Left ventricle myocardium inferior (tissue), 1 donor: ENCODE data around the gene RASGRP4. TPM values are rescaled to one million over a fixed set of nuclear protein-coding genes. Genes with fewer than 3 reads are reported as not detected.

Experiments
- DNase-seq: peaks from one replicate; pipeline ENCODE4 v3.0.0-alpha.2; 2020
- H3K27ac ChIP-seq: fragments of 200-600 bp; replicated peaks from 2 replicates; pipeline ENCODE4 v1.8.0; 2021
- H3K27me3 ChIP-seq: fragments of 200-600 bp; 2 replicates; pipeline ENCODE4 v1.8.0; 2021; ENCODE audit warnings: low read depth
- H3K36me3 ChIP-seq: fragments of 200-600 bp; 2 replicates; pipeline ENCODE4 v1.8.0; 2021
- H3K4me1 ChIP-seq: fragments of 200-600 bp; 2 replicates; pipeline ENCODE4 v1.8.0; 2021
- H3K4me3 ChIP-seq: fragments of 200-600 bp; 2 replicates; pipeline ENCODE4 v1.8.0; 2021; ENCODE audit warnings: mild to moderate bottlenecking, moderate library complexity
- H3K9me3 ChIP-seq: fragments of 200-600 bp; replicated peaks from 2 replicates; pipeline ENCODE4 v1.8.0; 2021
- CTCF ChIP-seq: fragments of 200-600 bp; IDR thresholded peaks from 2 replicates; pipeline ENCODE4 v1.8.0; 2021; ENCODE audit warnings: antibody characterized with exemption, mild to moderate bottlenecking, borderline replicate concordance
- intact Hi-C: fragments of 100-400 bp; cut with micrococcal nuclease; formaldehyde crosslinking; loops from one replicate; pipeline ENCODE4 v1.11.0; 2022
- total RNA-seq: library from RNA; stranded (reverse); fragmentation: NEBNext Ultra II Directional; extraction: Animal tissue kit (Norgen Biotek cat#: 25700); gene quantifications from one replicate; pipeline ENCODE4 v1.2.1, GENCODE V29; 2021
- donor health status: DM: no; HTN: yes; CAD: no; lungs with severe emphysema.

Gene RASGRP4
- total RNA-seq, 1 donor from 2014 or later, result 1.5 TPM

DNA sequence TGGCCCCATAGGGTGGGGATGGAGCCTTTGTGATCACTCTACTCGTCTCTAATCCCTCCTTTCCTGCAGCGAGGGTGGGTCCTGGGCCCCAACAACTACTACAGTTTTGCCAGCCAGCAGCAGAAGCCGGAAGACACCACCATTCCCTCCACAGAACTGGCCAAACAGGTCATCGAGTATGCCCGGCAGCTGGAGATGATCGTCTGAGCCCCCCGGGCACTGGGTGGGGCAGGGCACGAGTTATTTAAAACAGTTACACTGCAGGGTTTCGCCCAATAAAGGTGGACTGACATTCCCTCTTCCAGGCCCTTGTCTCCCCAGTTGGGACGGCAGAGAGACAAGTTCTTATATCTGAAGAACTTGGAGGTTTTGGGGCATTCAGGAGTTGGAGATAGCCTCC is 42.8 kb downstream of the RASGRP4 start:
- no peak overlapping the region for H3K4me3 ChIP-seq
- no peak for TF ChIP-seq CTCF
- H3K36me3 ChIP-seq, result peaks cover 83% of the 10 kb centered on the region
- H3K9me3 ChIP-seq, result no peaks in the 10 kb centered on the region
- no peak for DNase-seq
- H3K27ac ChIP-seq, result no peak overlapping the region
- intact Hi-C loops, result no loop called here
- peaks cover 43% of the 10 kb centered on the region for H3K27me3 ChIP-seq
- peaks cover 34% of the 10 kb centered on the region for H3K4me1 ChIP-seq

- H3K4me1 ChIP-seq, result peaks cover 34% of the 10 kb centered on the region
- H3K27me3 ChIP-seq, result peaks cover 22% of the 10 kb centered on the region
- no peak overlapping the region for H3K4me3 ChIP-seq
- peaks cover 96% of the 10 kb centered on the region for H3K36me3 ChIP-seq
- TF ChIP-seq CTCF, result no peak
- intact Hi-C loops, result no loop called here
- no peak overlapping the region for H3K27ac ChIP-seq
- DNase-seq, result no peak
- H3K9me3 ChIP-seq, result no peaks in the 10 kb centered on the region
These were observed 44.9 kb downstream of the RASGRP4 start for GRCh38 chr19:38381138-38381537.

DNA sequence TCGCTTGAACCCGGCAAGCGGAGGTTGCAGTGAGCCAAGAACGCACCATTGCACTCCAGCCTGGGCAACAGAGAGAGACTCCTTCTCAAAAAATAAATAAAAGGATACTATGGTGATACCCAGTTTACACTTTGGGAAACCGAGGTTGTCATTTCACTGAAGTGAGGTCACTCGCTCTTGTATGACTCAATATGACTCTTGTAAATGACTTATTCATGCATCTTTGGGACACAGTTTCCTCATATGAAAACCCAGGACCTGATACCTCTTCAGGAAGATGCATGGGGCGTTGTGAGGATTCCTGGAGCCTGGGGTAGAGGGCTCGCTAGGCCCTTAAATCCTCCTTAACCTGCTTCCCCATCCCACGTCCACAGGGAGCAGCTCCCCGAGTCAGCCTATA is 47.2 kb downstream of the RASGRP4 start:
- Histone ChIP-seq H3K4me1 (peaks cover 42% of the 10 kb centered on the region), H3K4me3 (no peak overlapping the region), H3K9me3 (no peaks in the 10 kb centered on the region), H3K27ac (no peak overlapping the region), H3K27me3 (no peaks in the 10 kb centered on the region), H3K36me3 (peaks cover 75% of the 10 kb centered on the region)
- no peak for TF ChIP-seq CTCF
- intact Hi-C loops, result no loop called here
- DNase-seq, result no peak

DNA sequence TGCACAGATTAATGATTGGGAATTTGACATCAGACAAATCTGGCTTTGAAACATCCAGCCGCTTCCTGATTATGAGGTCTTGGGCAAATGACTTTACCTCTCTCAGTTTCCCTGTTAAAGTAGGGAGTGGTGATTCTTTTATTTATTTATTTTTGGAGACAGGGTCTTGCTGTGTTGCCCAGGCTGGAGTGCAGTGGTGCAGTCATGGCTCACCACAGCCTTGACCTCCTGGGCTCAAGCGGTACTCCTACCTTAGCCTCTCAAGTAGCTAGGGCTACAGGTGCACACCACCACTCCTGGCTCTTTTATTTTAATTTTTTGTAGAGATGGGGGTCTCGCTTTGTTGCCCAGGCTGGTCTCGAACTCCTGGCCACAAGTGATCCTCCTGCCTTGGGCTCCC is 49.0 kb downstream of the RASGRP4 start:
- peak overlapping the region; percentile 93 for H3K27ac ChIP-seq
- intact Hi-C loops, result no loop called here
- peaks cover 44% of the 10 kb centered on the region for H3K4me1 ChIP-seq
- no peaks in the 10 kb centered on the region for H3K9me3 ChIP-seq
- DNase-seq, result no peak
- H3K27me3 ChIP-seq, result no peaks in the 10 kb centered on the region
- H3K4me3 ChIP-seq, result peak overlapping the region; percentile 86
- no peak for TF ChIP-seq CTCF
- H3K36me3 ChIP-seq, result peaks cover 56% of the 10 kb centered on the region

- Histone ChIP-seq H3K36me3 (peaks cover 52% of the 10 kb centered on the region), H3K27ac (peak overlapping the region; percentile 93), H3K9me3 (no peaks in the 10 kb centered on the region), H3K4me3 (peak overlapping the region; percentile 86), H3K4me1 (peaks cover 44% of the 10 kb centered on the region), H3K27me3 (no peaks in the 10 kb centered on the region)
- DNase-seq, result no peak
- TF ChIP-seq CTCF, result no peak
- intact Hi-C loops, result no loop called here
These were observed 49.4 kb downstream of the RASGRP4 start for GRCh38 chr19:38376576-38376975.

GRCh38 chr19:38375748-38376147 is 50.3 kb downstream of the RASGRP4 start:
- DNase-seq, result peak; percentile 53
- intact Hi-C loops, result no loop called here

More at GRCh38 chr19:38375748-38376147, 50.3 kb downstream of the RASGRP4 start:
- peaks cover 43% of the 10 kb centered on the region for H3K36me3 ChIP-seq
- no peak for TF ChIP-seq CTCF
- no peaks in the 10 kb centered on the region for H3K9me3 ChIP-seq
- no peaks in the 10 kb centered on the region for H3K27me3 ChIP-seq
- H3K4me3 ChIP-seq, result peak overlapping the region; percentile 86
- H3K4me1 ChIP-seq, result peaks cover 44% of the 10 kb centered on the region
- H3K27ac ChIP-seq, result peak overlapping the region; percentile 93
